T47D (cell line): ENCODE data around the gene POMT1.

Experiments
- DNase-seq, 2 experiments: peaks; one replicate each; pipeline versions ENCODE4 v3.0.0 to v3.0.0-alpha.2; 2011 to 2012; ENCODE audit warnings: low read depth in 1 of 2, low spot score in 1 of 2
- JUND ChIP-seq: IDR thresholded peaks from 2 replicates; pipeline ENCODE4 v1.6.1; 2012; ENCODE audit warnings: low read depth
- in situ Hi-C: cut with HindIII; loops from 2 replicates; pipeline ENCODE4 v1.10.0; 2016; ENCODE audit warnings: low sequenced_read_pairs, low pct_unique_long_range_greater_than_20kb

POMT1 gene

GRCh38 chr9:131473198-131473885, 29.4 kb upstream of the POMT1 start:
- no peak for TF ChIP-seq JUND
- in situ Hi-C loops = no loop called here
- DNase-seq = no peak

GRCh38 chr9:131473891-131474290, 28.8 kb upstream of the POMT1 start:
- no peak for DNase-seq
- no peak for TF ChIP-seq JUND
- in situ Hi-C loops = no loop called here

- DNase-seq = no peak
- in situ Hi-C loops = no loop called here
These were observed 28.0 kb upstream of the POMT1 start for GRCh38 chr9:131474711-131475110.

GRCh38 chr9:131475111-131475955, 27.4 kb upstream of the POMT1 start:
- no peak for DNase-seq
- in situ Hi-C loops = no loop called here
- TF ChIP-seq JUND = no peak

More at GRCh38 chr9:131474711-131475110, 28.0 kb upstream of the POMT1 start:
- TF ChIP-seq JUND = no peak

GRCh38 chr9:131475956-131476776, 26.6 kb upstream of the POMT1 start:
- TF ChIP-seq JUND = no peak
- in situ Hi-C loops = no loop called here
- no peak for DNase-seq

GRCh38 chr9:131476777-131477345, 25.9 kb upstream of the POMT1 start:
- TF ChIP-seq JUND = no peak
- DNase-seq = no peak
- in situ Hi-C loops = no loop called here

- no peak for DNase-seq
- TF ChIP-seq JUND = no peak
- in situ Hi-C loops = no loop called here
These were observed 25.4 kb upstream of the POMT1 start for GRCh38 chr9:131477367-131477766.

- TF ChIP-seq JUND = no peak
- in situ Hi-C loops = no loop called here
- DNase-seq = no peak
These were observed 24.8 kb upstream of the POMT1 start for GRCh38 chr9:131477816-131478419.

GRCh38 chr9:131478421-131478868, 24.3 kb upstream of the POMT1 start:
- peak in 1 of 2 experiments; percentile 65 for DNase-seq
- in situ Hi-C loops = no loop called here

GRCh38 chr9:131478911-131479310, 23.8 kb upstream of the POMT1 start:
- DNase-seq = no peak
- in situ Hi-C loops = no loop called here
- TF ChIP-seq JUND = no peak

More at GRCh38 chr9:131478421-131478868, 24.3 kb upstream of the POMT1 start:
- TF ChIP-seq JUND = no peak

- no peak for TF ChIP-seq JUND
- in situ Hi-C loops = no loop called here
- DNase-seq = no peak
These were observed 22.5 kb upstream of the POMT1 start for GRCh38 chr9:131480258-131480657.
